Right atrium auricular region (tissue), 2 donors: Measurements from ENCODE around the gene S100A1. TPM values are rescaled to one million over a fixed set of nuclear protein-coding genes. Genes with fewer than 3 reads are reported as not detected.
A peak's percentile ranks its signal among the peaks of the same experiment; 100 is the strongest.

Experiments
- DNase-seq: peaks from one replicate; pipeline ENCODE4 v3.0.0-alpha.2; 2019; ENCODE audit warnings: low spot score
- H3K27ac ChIP-seq, 2 donors: fragments of 200-600 bp; sonication (generic); 1 replicate in 1 of 2; 2 replicates in 1 of 2; pipeline ENCODE4 v1.5.1; 2016 to 2019
- H3K27me3 ChIP-seq, 2 donors: fragments of 200-600 bp; sonication (generic); one replicate each; pipeline versions ENCODE4 v1.5.1 to v1.6.0; 2017 to 2019
- H3K36me3 ChIP-seq: fragments of 200-600 bp; sonication (generic); one replicate; pipeline ENCODE4 v1.5.1; 2016
- H3K4me1 ChIP-seq, 2 donors: fragments of 200-600 bp; sonication (generic); one replicate each; pipeline versions ENCODE4 v1.5.1 to v1.6.0; 2017 to 2019
- H3K4me3 ChIP-seq, 2 donors: fragments of 200-600 bp; sonication (generic); 1 replicate in 1 of 2; 2 replicates in 1 of 2; pipeline ENCODE4 v1.5.1; 2017 to 2019; ENCODE audit warnings: mild to moderate bottlenecking in 1 of 2, moderate library complexity in 1 of 2
- H3K9me3 ChIP-seq, 2 donors: fragments of 200-600 bp; sonication (generic); one replicate each; pipeline ENCODE4 v1.5.1; 2019
- total RNA-seq, 2 donors: library from RNA; depleted of rRNA; stranded (reverse); fragments of >200 nt; gene quantifications; one replicate each; pipeline ENCODE4 v1.1.0, GENCODE V29; 2016
- TF ChIP-seq, protein P1 (sequence below), 2 donors: fragments of 200-600 bp; sonication (generic); IDR thresholded peaks; one replicate each; pipeline ENCODE4 v1.5.1; 2019; ENCODE audit warnings: antibody characterized with exemption in 2 of 2

Gene S100A1
- total RNA-seq, 2 donors from 2014 or later: 965 to 2,413 TPM

DNA sequence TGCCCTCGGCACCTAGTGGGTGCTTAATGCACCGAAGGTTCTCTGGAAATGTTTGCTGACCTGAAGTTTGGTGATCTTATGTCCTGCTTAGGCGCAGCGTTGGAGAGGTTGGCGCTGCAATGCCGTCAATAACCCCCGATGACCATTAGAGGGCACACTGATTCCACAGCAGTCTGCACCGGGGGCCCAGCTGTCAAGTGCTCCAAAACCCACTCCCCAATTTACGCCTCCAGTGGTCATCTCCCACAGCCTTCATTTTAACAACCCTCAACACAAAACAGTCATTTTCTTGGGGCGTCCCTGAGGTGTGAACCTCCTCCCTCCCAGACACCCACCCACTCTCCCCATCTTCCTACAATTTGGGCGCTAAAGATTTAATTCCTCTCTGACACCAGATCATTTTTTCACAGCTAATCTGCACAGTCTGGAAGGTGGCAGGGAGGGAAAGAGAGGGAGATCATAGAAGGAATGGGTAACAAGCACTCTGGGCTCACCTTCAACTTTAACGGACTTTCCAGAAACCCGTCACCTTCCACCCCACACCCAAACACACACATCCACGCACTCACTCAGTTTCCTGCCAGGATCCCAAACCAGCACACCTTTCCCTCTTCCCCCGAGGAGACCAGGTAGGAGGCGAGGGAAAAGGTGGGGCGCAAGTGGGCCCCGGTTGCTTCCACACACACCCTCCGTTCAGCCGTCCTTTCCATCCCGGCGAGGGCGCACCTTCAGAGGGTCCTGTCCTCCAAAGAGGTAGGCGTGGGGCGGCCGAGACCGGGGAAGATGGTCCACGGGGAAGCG is 49.7 kb downstream of the S100A1 start:
- Histone ChIP-seq H3K27me3 (no peaks in the 10 kb centered on the region), H3K4me1 (peaks cover 0 to 31% of the 10 kb centered on the region in 2 donors), H3K27ac (peak overlapping the region; percentile 64 to 65), H3K36me3 (no peaks in the 10 kb centered on the region), H3K4me3 (peak overlapping the region; percentile 45 to 68), H3K9me3 (no peaks in the 10 kb centered on the region)
- TF ChIP-seq, protein P1, sequence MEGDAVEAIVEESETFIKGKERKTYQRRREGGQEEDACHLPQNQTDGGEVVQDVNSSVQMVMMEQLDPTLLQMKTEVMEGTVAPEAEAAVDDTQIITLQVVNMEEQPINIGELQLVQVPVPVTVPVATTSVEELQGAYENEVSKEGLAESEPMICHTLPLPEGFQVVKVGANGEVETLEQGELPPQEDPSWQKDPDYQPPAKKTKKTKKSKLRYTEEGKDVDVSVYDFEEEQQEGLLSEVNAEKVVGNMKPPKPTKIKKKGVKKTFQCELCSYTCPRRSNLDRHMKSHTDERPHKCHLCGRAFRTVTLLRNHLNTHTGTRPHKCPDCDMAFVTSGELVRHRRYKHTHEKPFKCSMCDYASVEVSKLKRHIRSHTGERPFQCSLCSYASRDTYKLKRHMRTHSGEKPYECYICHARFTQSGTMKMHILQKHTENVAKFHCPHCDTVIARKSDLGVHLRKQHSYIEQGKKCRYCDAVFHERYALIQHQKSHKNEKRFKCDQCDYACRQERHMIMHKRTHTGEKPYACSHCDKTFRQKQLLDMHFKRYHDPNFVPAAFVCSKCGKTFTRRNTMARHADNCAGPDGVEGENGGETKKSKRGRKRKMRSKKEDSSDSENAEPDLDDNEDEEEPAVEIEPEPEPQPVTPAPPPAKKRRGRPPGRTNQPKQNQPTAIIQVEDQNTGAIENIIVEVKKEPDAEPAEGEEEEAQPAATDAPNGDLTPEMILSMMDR (IDR thresholded peaks at IDR 0.05): peak; percentile 93 to 97
- DNase-seq: no peak

DNA sequence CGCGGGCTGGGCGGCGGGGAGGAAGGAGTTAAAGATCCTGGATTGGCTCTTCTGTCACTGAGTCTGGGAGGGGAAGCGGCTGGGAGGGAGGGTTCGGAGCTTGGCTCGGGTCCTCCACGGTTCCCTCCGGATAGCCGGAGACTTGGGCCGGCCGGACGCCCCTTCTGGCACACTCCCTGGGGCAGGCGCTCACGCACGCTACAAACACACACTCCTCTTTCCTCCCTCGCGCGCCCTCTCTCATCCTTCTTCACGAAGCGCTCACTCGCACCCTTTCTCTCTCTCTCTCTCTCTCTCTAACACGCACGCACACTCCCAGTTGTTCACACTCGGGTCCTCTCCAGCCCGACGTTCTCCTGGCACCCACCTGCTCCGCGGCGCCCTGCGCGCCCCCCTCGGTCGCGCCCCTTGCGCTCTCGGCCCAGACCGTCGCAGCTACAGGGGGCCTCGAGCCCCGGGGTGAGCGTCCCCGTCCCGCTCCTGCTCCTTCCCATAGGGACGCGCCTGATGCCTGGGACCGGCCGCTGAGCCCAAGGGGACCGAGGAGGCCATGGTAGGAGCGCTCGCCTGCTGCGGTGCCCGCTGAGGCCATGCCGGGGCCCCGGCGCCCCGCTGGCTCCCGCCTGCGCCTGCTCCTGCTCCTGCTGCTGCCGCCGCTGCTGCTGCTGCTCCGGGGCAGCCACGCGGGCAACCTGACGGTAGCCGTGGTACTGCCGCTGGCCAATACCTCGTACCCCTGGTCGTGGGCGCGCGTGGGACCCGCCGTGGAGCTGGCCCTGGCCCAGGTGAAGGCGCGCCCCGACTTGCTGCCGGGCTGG is 50.5 kb downstream of the S100A1 start, which contains the start of gene NPR1:
TSS of gene NPR1 (plus strand) at position 170 of the 818 bp plus-strand sequence. CDS start at position 591, 421 bp downstream.
- DNase-seq: peak; percentile 74
- Histone ChIP-seq H3K36me3 (no peaks in the 10 kb centered on the region), H3K4me1 (peaks cover 0 to 31% of the 10 kb centered on the region in 2 donors), H3K27me3 (no peaks in the 10 kb centered on the region), H3K9me3 (no peaks in the 10 kb centered on the region), H3K4me3 (peak within 1 kb of the TSS; percentile 45 to 68), H3K27ac (peak within 1 kb of the TSS; percentile 64 to 65)
- TF ChIP-seq, protein P1 (IDR thresholded peaks at IDR 0.05): no peak

DNA sequence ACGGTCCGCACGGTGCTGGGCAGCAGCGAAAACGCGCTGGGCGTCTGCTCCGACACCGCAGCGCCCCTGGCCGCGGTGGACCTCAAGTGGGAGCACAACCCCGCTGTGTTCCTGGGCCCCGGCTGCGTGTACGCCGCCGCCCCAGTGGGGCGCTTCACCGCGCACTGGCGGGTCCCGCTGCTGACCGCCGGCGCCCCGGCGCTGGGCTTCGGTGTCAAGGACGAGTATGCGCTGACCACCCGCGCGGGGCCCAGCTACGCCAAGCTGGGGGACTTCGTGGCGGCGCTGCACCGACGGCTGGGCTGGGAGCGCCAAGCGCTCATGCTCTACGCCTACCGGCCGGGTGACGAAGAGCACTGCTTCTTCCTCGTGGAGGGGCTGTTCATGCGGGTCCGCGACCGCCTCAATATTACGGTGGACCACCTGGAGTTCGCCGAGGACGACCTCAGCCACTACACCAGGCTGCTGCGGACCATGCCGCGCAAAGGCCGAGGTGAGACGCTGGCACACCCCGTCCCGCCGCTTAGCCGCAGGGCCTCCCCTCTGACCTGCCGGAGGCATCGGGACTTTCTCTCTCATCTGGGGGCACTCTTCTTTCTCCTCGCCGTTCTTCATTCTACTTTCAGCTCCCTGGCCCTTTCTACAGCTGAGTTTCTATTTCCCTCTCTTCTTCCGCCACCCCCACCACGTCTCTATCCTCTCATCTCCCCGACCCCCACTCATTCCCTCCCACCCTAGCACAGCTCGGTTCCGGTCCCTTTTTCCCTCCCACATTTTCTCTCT is 51.3 kb downstream of the S100A1 start:
- H3K9me3 ChIP-seq: no peaks in the 10 kb centered on the region
- H3K27ac ChIP-seq: peak overlapping the region; percentile 64 to 65
- peak overlapping the region; percentile 45 to 68 for H3K4me3 ChIP-seq
- TF ChIP-seq, protein P1 (IDR thresholded peaks at IDR 0.05): peak in 1 of 2 donors; percentile 46
- no peaks in the 10 kb centered on the region for H3K36me3 ChIP-seq
- H3K27me3 ChIP-seq: no peaks in the 10 kb centered on the region
- no peak for DNase-seq
- peaks cover 0 to 31% of the 10 kb centered on the region in 2 donors for H3K4me1 ChIP-seq

DNA sequence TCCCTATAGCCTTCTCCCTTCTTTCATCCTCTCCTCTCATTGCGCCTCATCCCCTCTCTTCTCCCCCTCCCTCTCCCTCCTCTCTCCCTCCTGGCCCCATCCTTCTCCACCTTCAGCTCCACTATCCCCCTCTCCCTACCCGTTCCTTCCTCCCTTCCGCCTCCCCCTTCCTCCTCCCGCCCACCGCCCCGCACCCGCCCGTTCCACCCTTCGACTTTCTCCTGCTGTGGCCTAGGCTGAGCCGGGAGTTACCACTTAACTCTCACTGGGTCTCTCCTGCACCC is 51.8 kb downstream of the S100A1 start:
- no peak for DNase-seq
- H3K27ac ChIP-seq: peak overlapping the region; percentile 64 to 65
- TF ChIP-seq, protein P1 (IDR thresholded peaks at IDR 0.05): no peak

More for the DNA sequence above, 51.8 kb downstream of the S100A1 start:
- Histone ChIP-seq H3K4me3 (peak overlapping the region; percentile 45 to 68), H3K36me3 (no peaks in the 10 kb centered on the region), H3K27me3 (no peaks in the 10 kb centered on the region), H3K9me3 (no peaks in the 10 kb centered on the region), H3K4me1 (peaks cover 0 to 31% of the 10 kb centered on the region in 2 donors)

Other genes with a start within 250 kb of the S100A1 start
- gene S100A8, start 237.4 kb upstream of the S100A1 start, total RNA-seq: 10 to 100 TPM; 19.1 to 37.1 TPM
- not detected for gene S100A7A, start 211.9 kb upstream of the S100A1 start, total RNA-seq
- gene S100A7, start 167.8 kb upstream of the S100A1 start, total RNA-seq: not detected
- gene S100A6, start 92.4 kb upstream of the S100A1 start, total RNA-seq: 100 to 1,000 TPM; 156 to 324 TPM
- not detected for gene S100A5, start 87.5 kb upstream of the S100A1 start, total RNA-seq
- gene S100A4, start 82.6 kb upstream of the S100A1 start, total RNA-seq: 100 to 1,000 TPM; 144 to 156 TPM
- 1 to 10 TPM; 1.8 to 3.4 TPM for gene S100A3, start 79.2 kb upstream of the S100A1 start, total RNA-seq
- gene S100A2, start 62.6 kb upstream of the S100A1 start, total RNA-seq: not detected
- 10 to 100 TPM; 62.7 to 85.1 TPM for gene S100A16, start 15.3 kb upstream of the S100A1 start, total RNA-seq
- 1 to 10 TPM in 1 of 2 donors, under 1 TPM in 1; 0.55 to 2.4 TPM for gene S100A14, start 12.1 kb upstream of the S100A1 start, total RNA-seq
- gene S100A13, start 929 bp upstream of the S100A1 start, total RNA-seq: 100 to 1,000 TPM; 114 to 314 TPM
- gene CHTOP, start 5.6 kb downstream of the S100A1 start, total RNA-seq: 10 to 100 TPM; 38.2 to 50.1 TPM
- gene SNAPIN, start 30.3 kb downstream of the S100A1 start, total RNA-seq: 10 to 100 TPM; 60.8 to 84.0 TPM
- gene ILF2, start 42.6 kb downstream of the S100A1 start, total RNA-seq: 10 to 100 TPM; 69.2 to 80.9 TPM
- 10 to 100 TPM; 19.3 to 42.9 TPM for gene NPR1, start 50.3 kb downstream of the S100A1 start, total RNA-seq
- 10 to 100 TPM; 21.8 to 26.7 TPM for gene INTS3, start 99.6 kb downstream of the S100A1 start, total RNA-seq
- gene SLC27A3, start 147.0 kb downstream of the S100A1 start, total RNA-seq: 10 to 100 TPM in 1 of 2 donors, 1 to 10 TPM in 1; 9.9 to 20.1 TPM